T-helper 2 cell treated with Interferon-gamma antibody and Interleukin-4, amounts not matched to agents 5 μg/mL and 100 μg/mL, for 36 hours (primary cell): ENCODE measurements around the gene SLX4IP.

Experiments used
- DNase-seq: peaks from one replicate; pipeline ENCODE4 v3.0.0; 2021; ENCODE audit warnings: low spot score
- H3K27ac Mint-ChIP-seq: one replicate; pipeline ENCODE4 v1.8.0; 2021; ENCODE audit warnings: mild to moderate bottlenecking, mixed read lengths
- H3K27me3 Mint-ChIP-seq: one replicate; pipeline ENCODE4 v1.8.0; 2021; ENCODE audit warnings: low read depth, mixed read lengths
- H3K36me3 Mint-ChIP-seq: one replicate; pipeline ENCODE4 v1.8.0; 2021; ENCODE audit warnings: low read depth, mixed read lengths
- H3K4me1 Mint-ChIP-seq: one replicate; pipeline ENCODE4 v1.8.0; 2021; ENCODE audit warnings: low read depth, mixed read lengths
- H3K4me3 Mint-ChIP-seq: one replicate; pipeline ENCODE4 v1.8.0; 2022; ENCODE audit warnings: mild to moderate bottlenecking, moderate library complexity, mixed read lengths
- H3K9me3 Mint-ChIP-seq: one replicate; pipeline ENCODE4 v1.8.0; 2021; ENCODE audit warnings: mixed read lengths

The SLX4IP gene

DNA sequence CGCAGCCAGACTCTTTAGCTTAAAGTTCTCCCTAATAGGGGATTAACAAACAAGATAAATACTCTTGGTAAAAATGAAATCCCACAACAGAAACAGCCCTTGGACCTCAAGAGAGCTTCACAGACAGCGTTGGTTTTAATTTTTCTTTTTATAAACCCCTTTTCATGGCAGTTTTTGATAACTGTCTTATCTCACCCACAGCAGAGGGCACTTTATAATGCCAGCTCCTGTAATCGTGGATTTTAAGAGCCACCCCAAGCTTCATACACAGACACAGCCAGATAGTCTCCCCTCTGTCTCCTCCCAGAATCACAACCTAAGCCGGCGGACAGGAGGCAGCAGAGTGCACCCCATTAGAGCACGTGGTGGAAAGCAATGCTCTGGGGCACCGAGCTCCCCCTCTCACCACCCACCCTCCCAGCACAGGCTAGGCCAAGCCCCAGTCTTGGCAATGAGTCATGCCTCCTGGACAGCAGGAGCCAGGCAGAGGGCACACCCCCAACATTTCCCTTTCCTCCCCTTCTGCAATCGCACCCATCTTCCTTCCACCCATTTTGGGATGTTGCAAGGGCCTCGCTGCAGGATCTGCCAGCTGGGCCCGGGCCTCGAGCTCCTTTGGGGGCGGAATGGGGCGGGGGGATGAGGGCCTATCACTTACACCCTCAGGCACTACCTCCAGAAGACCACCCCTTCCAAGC lies 236.3 kb downstream of the SLX4IP start:
- Mint-ChIP-seq H3K27ac (no peak overlapping the region), H3K9me3 (no peaks in the 10 kb centered on the region), H3K36me3 (no peaks in the 10 kb centered on the region), H3K4me1 (peaks cover 22% of the 10 kb centered on the region), H3K4me3 (peak overlapping the region; percentile 62), H3K27me3 (peaks cover 57% of the 10 kb centered on the region)
- peak; percentile 59 for DNase-seq

- Mint-ChIP-seq H3K4me1 (peaks cover 22% of the 10 kb centered on the region), H3K36me3 (no peaks in the 10 kb centered on the region), H3K27ac (no peak overlapping the region), H3K27me3 (peaks cover 64% of the 10 kb centered on the region), H3K4me3 (peak overlapping the region; percentile 83), H3K9me3 (no peaks in the 10 kb centered on the region)
- DNase-seq: peak; percentile 47
Measured at GRCh38 chr20:10671919-10672623, 237.0 kb downstream of the SLX4IP start.

DNA sequence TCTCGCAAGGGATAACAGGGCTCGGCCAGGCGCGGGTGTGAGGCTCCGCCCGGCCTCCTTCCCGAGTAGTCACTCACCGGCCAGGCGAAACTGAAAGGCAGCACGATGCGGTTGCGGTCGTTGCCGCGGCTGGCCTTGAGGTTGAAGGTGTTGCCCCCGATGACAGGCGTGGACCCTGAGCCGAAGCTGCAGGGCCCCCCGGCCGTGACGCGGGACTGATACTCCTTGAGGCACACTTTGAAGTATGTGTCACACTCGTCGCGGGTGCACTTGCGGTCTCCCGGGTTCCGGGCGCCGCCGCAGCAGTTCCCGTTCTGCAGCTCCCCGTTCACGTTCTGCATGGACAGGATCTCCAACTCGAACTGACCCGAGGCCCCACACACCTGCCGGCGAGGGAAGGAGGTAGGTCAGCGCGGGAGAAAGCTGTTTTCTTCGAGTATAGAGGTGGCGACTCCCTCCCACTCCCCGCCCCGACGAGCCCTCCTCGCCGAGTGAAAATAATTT lies 237.6 kb downstream of the SLX4IP start:
- no peaks in the 10 kb centered on the region for H3K9me3 Mint-ChIP-seq
- peaks cover 68% of the 10 kb centered on the region for H3K27me3 Mint-ChIP-seq
- peaks cover 22% of the 10 kb centered on the region for H3K4me1 Mint-ChIP-seq
- H3K36me3 Mint-ChIP-seq: no peaks in the 10 kb centered on the region
- no peak overlapping the region for H3K27ac Mint-ChIP-seq
- peak; percentile 77 for DNase-seq
- H3K4me3 Mint-ChIP-seq: peak overlapping the region; percentile 83

GRCh38 chr20:10673176-10673841 lies 238.2 kb downstream of the SLX4IP start:
- Mint-ChIP-seq H3K36me3 (no peaks in the 10 kb centered on the region), H3K27ac (peak overlapping the region; percentile 80), H3K9me3 (no peaks in the 10 kb centered on the region), H3K4me1 (peaks cover 22% of the 10 kb centered on the region), H3K4me3 (peak overlapping the region; percentile 93), H3K27me3 (peaks cover 71% of the 10 kb centered on the region)
- DNase-seq: peak; percentile 22

DNA sequence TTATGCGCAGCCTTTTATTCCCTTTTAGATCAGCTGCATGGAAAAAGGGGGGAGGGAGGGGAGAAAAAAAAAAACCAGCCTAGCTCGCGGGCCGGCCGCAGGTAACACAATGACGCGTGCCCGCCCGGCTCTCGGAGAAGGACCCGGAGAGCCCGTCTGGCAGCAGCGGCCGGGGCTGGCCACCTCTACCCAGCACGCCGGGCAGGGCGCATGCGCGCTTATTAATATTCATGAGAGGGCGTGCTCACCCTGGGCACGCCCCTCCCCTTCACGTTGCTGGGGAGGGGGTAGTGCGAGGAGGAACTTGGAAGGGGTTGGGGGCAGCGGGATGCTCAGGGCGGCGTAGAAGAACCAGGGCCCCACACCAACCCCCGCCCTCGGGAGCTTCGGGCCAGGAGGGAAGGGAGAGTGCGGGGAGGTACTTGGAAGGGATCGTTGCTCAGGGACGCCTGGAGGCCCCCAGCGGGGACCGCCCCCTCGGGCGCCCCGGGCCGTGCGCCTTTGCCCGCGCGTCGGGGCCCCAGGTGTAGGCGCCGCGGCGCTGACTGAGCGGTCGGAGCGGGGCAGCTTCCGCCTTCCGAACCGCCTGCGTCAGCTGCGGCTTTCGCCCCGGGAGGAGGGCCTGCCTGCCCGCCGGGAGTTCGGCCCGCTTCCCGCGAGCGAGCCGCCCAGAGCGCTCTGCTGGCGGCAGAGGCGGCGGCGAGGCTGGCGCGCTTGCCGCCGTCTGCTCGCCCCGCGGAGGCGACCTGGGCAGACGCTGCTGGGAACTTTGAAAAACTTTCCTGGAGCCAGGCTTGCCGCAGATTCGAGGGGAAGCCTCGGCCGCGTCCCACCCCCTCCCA lies 239.0 kb downstream of the SLX4IP start, which contains the start of gene JAG1:
JAG1 (minus strand) TSS at position 158 of the 842 bp plus-strand sequence. CDS start 469 bp downstream, outside the sequence.
- H3K9me3 Mint-ChIP-seq: no peaks in the 10 kb centered on the region
- peak within 1 kb of the TSS; percentile 80 for H3K27ac Mint-ChIP-seq
- peaks cover 22% of the 10 kb centered on the region for H3K4me1 Mint-ChIP-seq
- H3K27me3 Mint-ChIP-seq: peaks cover 73% of the 10 kb centered on the region
- no peaks in the 10 kb centered on the region for H3K36me3 Mint-ChIP-seq
- DNase-seq: peak; percentile 88
- H3K4me3 Mint-ChIP-seq: peak within 1 kb of the TSS; percentile 93

- Mint-ChIP-seq H3K4me1 (peaks cover 22% of the 10 kb centered on the region), H3K9me3 (no peaks in the 10 kb centered on the region), H3K27me3 (peaks cover 73% of the 10 kb centered on the region), H3K4me3 (peak overlapping the region; percentile 75), H3K36me3 (no peaks in the 10 kb centered on the region), H3K27ac (no peak overlapping the region)
- peak; percentile 56 for DNase-seq
Measured at GRCh38 chr20:10674684-10675449, 239.8 kb downstream of the SLX4IP start.

DNA sequence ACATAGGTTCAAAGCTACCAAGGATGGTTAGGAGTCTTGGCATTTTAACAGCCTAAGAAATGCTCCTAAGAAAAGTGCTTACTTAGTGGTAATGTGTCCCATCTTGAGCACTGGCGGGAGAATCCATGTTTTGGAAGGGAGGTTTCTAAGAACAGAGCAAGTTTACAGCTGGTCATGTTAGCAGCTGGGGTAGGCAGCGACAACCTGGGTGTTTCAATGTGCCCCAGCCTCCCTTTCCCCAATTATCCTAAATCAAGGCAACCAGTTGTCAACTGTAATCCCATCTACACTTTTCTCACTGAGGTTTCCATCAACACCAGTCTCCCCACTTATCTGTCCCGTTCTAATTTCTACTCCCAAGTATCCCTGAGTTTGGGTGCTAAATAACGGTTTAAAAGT lies 240.3 kb downstream of the SLX4IP start:
- H3K4me1 Mint-ChIP-seq: peaks cover 22% of the 10 kb centered on the region
- no peaks in the 10 kb centered on the region for H3K36me3 Mint-ChIP-seq
- H3K4me3 Mint-ChIP-seq: peak overlapping the region; percentile 75
- H3K27me3 Mint-ChIP-seq: peaks cover 73% of the 10 kb centered on the region
- H3K9me3 Mint-ChIP-seq: no peaks in the 10 kb centered on the region
- DNase-seq: no peak
- no peak overlapping the region for H3K27ac Mint-ChIP-seq

- Mint-ChIP-seq H3K4me3 (no peak overlapping the region), H3K36me3 (no peaks in the 10 kb centered on the region), H3K9me3 (no peaks in the 10 kb centered on the region), H3K27ac (no peak overlapping the region), H3K4me1 (peaks cover 20% of the 10 kb centered on the region), H3K27me3 (peaks cover 65% of the 10 kb centered on the region)
- DNase-seq: no peak
Measured at GRCh38 chr20:10676518-10676917, 241.4 kb downstream of the SLX4IP start.
